ENCODE results near the gene KCNMA1. TPM values are rescaled to one million over a fixed set of nuclear protein-coding genes. Genes with fewer than 3 reads are reported as not detected.

The KCNMA1 gene
- total and polyA plus RNA-seq, 9 of the 15 experiments (the other 6 are each of a cell fraction or from before 2014, with no cell fraction given), result 0.01 to 0.95 (median 0.15) TPM; not detected in 4

- TF ChIP-seq PRPF4 (IDR thresholded peaks at IDR 0.05; ENCODE audit: insufficient read depth, low read depth, low read length, poor library complexity, severe bottlenecking) (no peak), BCL6 (CRISPR knock-in tag; IDR thresholded peaks at IDR 0.05) (no peak), NEUROD1 (IDR thresholded peaks at IDR 0.05; ENCODE audit: borderline replicate concordance, low read depth, low read length, partially characterized antibody) (no peak), EGR1 (conservative IDR thresholded peaks at IDR 0.05) (no peak), BRF2 (IDR thresholded peaks at IDR 0.05; ENCODE audit: borderline replicate concordance, insufficient read depth, insufficient read length) (no peak), MAFG (tag; conservative IDR thresholded peaks at IDR 0.05) (no peak), TFAP4 (CRISPR knock-in tag; IDR thresholded peaks at IDR 0.05; ENCODE audit: borderline replicate concordance) (no peak), ZNF165 (CRISPR knock-in tag; IDR thresholded peaks at IDR 0.05; ENCODE audit: borderline replicate concordance) (no peak)
These were observed 2.1 kb upstream of the KCNMA1 start (continued) for GRCh38 chr10:77639756-77640155.
